Peyer's patch (tissue), 4 donors: Measurements from ENCODE around the gene MARK3. TPM values are rescaled to one million over a fixed set of nuclear protein-coding genes. Genes with fewer than 3 reads are reported as not detected.
A peak's percentile ranks its signal among the peaks of the same experiment; 100 is the strongest.

Experiments
- DNase-seq, 3 donors: peaks; one replicate each; pipeline ENCODE4 v3.0.0-alpha.2; 2017 to 2019
- H3K27ac ChIP-seq, 4 donors: fragments of 200-600 bp; sonication (generic); one replicate each; pipeline ENCODE4 v1.5.1; 2016 to 2019
- H3K27me3 ChIP-seq, 2 donors: fragments of 200-600 bp; sonication (generic); one replicate each; pipeline ENCODE4 v1.5.1; 2019
- H3K36me3 ChIP-seq, 3 donors: fragments of 200-600 bp; sonication (generic); one replicate each; pipeline ENCODE4 v1.5.1; 2016 to 2019
- H3K4me1 ChIP-seq, 4 donors: fragments of 200-600 bp; sonication (generic); one replicate each; pipeline ENCODE4 v1.5.1; 2016 to 2019
- H3K4me3 ChIP-seq, 4 donors: fragments of 200-600 bp; sonication (generic); 1 replicate in 3 of 4; 2 replicates in 1 of 4; pipeline ENCODE4 v1.5.1; 2016 to 2019; ENCODE audit warnings: mild to moderate bottlenecking in 1 of 4
- H3K9me3 ChIP-seq, 4 donors: fragments of 200-600 bp; sonication (generic); one replicate each; pipeline ENCODE4 v1.5.1; 2016 to 2019; ENCODE audit warnings: mild to moderate bottlenecking in 1 of 4
- POLR2A ChIP-seq, 2 donors: fragments of 450-650 bp; IDR thresholded peaks; one replicate each; pipeline ENCODE4 v1.5.1; 2017; ENCODE audit warnings: antibody characterized with exemption in 2 of 2, mild to moderate bottlenecking in 2 of 2, moderate library complexity in 2 of 2
- total RNA-seq, 4 donors: library from RNA; depleted of rRNA; stranded (reverse); fragments of >200 nt; gene quantifications; one replicate each; pipeline ENCODE4 v1.1.0, GENCODE V29; 2016
- TF ChIP-seq, protein P1 (sequence below), 6 experiments: fragments of 450-650 bp in 4 of 6; fragments of 200-600 bp in 2 of 6; sonication (generic) in 1 of 6; IDR thresholded peaks; one replicate each; pipeline ENCODE4 v1.5.1; 2017 to 2019; ENCODE audit warnings: antibody characterized with exemption in 6 of 6, mild to moderate bottlenecking in 3 of 6, moderate library complexity in 1 of 6

The MARK3 gene
- total RNA-seq, 4 donors from 2014 or later = 76.0 to 196 (median 99.5) TPM

DNA sequence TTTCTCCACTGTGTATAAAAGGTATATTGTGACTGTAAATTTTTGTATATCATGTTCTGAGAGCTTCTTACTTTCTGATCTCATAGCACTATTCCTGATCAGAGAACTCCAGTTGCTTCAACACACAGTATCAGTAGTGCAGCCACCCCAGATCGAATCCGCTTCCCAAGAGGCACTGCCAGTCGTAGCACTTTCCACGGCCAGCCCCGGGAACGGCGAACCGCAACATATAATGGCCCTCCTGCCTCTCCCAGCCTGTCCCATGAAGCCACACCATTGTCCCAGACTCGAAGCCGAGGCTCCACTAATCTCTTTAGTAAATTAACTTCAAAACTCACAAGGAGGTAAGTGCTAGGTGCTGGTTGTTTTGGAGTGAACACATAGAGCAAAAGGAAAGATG, 106.5 kb downstream of the MARK3 start:
- Histone ChIP-seq H3K36me3 (peaks cover 0 to 92% (median 0%) of the 10 kb centered on the region in 3 donors), H3K9me3 (no peaks in the 10 kb centered on the region), H3K27me3 (no peaks in the 10 kb centered on the region), H3K4me1 (no peaks in the 10 kb centered on the region), H3K27ac (no peak overlapping the region), H3K4me3 (no peak overlapping the region)
- peak in 1 of 3 donors; percentile 28 for DNase-seq
- TF ChIP-seq POLR2A (IDR thresholded peaks at IDR 0.05) = no peak
- TF ChIP-seq, protein P1, sequence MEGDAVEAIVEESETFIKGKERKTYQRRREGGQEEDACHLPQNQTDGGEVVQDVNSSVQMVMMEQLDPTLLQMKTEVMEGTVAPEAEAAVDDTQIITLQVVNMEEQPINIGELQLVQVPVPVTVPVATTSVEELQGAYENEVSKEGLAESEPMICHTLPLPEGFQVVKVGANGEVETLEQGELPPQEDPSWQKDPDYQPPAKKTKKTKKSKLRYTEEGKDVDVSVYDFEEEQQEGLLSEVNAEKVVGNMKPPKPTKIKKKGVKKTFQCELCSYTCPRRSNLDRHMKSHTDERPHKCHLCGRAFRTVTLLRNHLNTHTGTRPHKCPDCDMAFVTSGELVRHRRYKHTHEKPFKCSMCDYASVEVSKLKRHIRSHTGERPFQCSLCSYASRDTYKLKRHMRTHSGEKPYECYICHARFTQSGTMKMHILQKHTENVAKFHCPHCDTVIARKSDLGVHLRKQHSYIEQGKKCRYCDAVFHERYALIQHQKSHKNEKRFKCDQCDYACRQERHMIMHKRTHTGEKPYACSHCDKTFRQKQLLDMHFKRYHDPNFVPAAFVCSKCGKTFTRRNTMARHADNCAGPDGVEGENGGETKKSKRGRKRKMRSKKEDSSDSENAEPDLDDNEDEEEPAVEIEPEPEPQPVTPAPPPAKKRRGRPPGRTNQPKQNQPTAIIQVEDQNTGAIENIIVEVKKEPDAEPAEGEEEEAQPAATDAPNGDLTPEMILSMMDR (IDR thresholded peaks at IDR 0.05) = no peak

DNA sequence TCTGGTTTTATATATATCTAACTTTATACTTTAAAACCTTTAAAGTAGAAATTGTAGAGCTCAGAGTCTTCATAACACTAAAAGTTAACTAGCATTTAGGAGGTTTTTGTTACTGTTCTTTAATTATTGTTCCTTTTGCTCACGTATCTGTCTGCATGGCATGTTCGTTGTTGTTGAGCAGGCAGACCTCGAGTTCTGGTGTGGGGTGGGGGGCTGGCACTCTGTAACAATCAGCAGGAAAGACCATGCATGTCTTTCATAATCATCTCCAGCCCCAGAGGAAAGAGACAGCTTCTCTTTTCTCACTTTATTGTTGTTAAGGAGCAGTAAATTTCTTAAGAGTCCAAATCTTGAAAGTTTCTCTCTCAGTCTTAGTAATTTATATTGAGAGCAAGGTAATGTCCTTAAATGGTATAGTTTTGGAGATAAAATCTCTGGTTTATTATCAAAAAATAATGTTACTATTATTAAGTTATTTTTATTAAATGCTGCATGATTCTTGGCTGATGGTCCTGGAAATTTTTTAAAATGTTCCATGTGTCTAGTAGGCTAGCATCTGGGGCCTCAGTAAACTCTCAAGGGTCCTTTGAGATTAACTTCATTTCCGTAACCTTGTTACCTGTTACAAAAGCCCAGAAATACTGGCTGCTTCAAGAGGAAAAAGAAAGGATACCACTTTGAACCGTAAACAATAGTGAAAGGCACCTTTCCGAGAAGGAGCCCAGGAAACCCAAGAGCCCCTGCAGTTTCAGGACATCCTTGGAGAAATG, 107.1 kb downstream of the MARK3 start:
- TF ChIP-seq POLR2A (IDR thresholded peaks at IDR 0.05) = no peak
- TF ChIP-seq, protein P1 (IDR thresholded peaks at IDR 0.05) = no peak
- H3K27ac ChIP-seq = no peak overlapping the region
- H3K9me3 ChIP-seq = no peaks in the 10 kb centered on the region
- no peaks in the 10 kb centered on the region for H3K27me3 ChIP-seq
- peaks cover 0 to 96% (median 0%) of the 10 kb centered on the region in 3 donors for H3K36me3 ChIP-seq
- no peaks in the 10 kb centered on the region for H3K4me1 ChIP-seq
- DNase-seq = no peak
- H3K4me3 ChIP-seq = no peak overlapping the region

DNA sequence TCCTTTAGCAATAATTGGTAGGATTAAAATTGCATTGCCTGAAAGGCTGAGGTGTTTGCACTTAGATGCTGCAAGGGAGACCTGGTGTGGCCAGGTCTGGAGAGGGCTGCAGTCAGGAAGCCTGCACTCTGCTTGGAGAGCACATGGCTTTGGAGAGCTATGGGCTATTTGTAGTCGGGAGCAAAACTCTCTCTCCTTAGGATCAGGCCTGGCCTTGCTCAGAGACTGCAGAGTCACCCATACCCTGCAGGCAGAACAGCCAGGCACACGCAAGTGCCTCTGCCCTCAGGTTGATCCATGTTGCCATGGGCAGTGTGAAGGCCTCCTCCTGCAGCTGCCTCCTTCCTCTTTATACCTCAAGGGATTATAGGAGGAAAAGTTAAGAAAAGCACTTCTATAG, 110.6 kb downstream of the MARK3 start:
- no peaks in the 10 kb centered on the region for H3K9me3 ChIP-seq
- H3K27ac ChIP-seq = no peak overlapping the region
- no peak for TF ChIP-seq POLR2A (IDR thresholded peaks at IDR 0.05)
- TF ChIP-seq, protein P1 (IDR thresholded peaks at IDR 0.05) = no peak
- H3K4me1 ChIP-seq = no peaks in the 10 kb centered on the region
- H3K27me3 ChIP-seq = no peaks in the 10 kb centered on the region
- peak in 1 of 3 donors; percentile 21 for DNase-seq
- peaks cover 0 to 86% (median 0%) of the 10 kb centered on the region in 3 donors for H3K36me3 ChIP-seq
- no peak overlapping the region for H3K4me3 ChIP-seq

- no peak overlapping the region for H3K4me3 ChIP-seq
- no peaks in the 10 kb centered on the region for H3K4me1 ChIP-seq
- no peaks in the 10 kb centered on the region for H3K9me3 ChIP-seq
- H3K36me3 ChIP-seq = peaks cover 0 to 86% (median 0%) of the 10 kb centered on the region in 3 donors
- H3K27me3 ChIP-seq = no peaks in the 10 kb centered on the region
- DNase-seq = peak in 1 of 3 donors; percentile 6
- TF ChIP-seq, protein P1 (IDR thresholded peaks at IDR 0.05) = no peak
- TF ChIP-seq POLR2A (IDR thresholded peaks at IDR 0.05) = no peak
- H3K27ac ChIP-seq = no peak overlapping the region
Measured at GRCh38 chr14:103496776-103497175, 111.6 kb downstream of the MARK3 start.

DNA sequence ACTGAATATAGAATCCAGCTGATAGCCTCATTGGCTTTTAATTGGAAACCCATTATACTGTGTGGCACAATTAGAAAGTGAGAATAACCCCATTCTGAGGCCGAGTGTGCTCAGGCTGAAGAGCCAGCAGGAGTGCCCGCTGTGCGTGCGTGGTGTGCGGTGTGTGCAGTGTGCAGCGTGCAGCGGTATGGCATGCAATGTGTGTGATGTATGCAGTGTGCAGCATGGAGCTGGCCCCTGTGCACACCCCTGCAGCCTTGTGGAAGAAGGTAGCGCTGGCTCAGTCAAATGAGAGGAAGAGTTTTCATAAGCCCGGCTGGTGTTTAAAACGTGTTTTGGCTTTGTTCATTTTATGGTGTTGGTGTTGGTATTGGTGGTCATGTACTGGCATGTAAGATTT, 114.5 kb downstream of the MARK3 start:
- TF ChIP-seq POLR2A (IDR thresholded peaks at IDR 0.05) = no peak
- TF ChIP-seq, protein P1 (IDR thresholded peaks at IDR 0.05) = no peak

More for the DNA sequence above, 114.5 kb downstream of the MARK3 start:
- no peaks in the 10 kb centered on the region for H3K4me1 ChIP-seq
- H3K27ac ChIP-seq = no peak overlapping the region
- H3K36me3 ChIP-seq = peaks cover 0 to 87% (median 0%) of the 10 kb centered on the region in 3 donors
- peak in 1 of 3 donors; percentile 43 for DNase-seq
- no peaks in the 10 kb centered on the region for H3K27me3 ChIP-seq
- no peak overlapping the region for H3K4me3 ChIP-seq
- no peaks in the 10 kb centered on the region for H3K9me3 ChIP-seq
